Measurements from ENCODE around the gene SKI.
A peak's percentile ranks its signal among the peaks of the same experiment; 100 is the strongest.

The SKI gene

GRCh38 chr1:2209400-2210083 is 18.6 kb upstream of the SKI start:
- DNase-seq (ENCODE audit: low read depth): no peak

GRCh38 chr1:2210084-2210653 is 17.9 kb upstream of the SKI start:
- no peak for DNase-seq (ENCODE audit: low read depth)

- no peak for DNase-seq (ENCODE audit: low read depth)
These were observed 17.3 kb upstream of the SKI start for GRCh38 chr1:2210786-2211185.

- no peak for DNase-seq (ENCODE audit: low read depth)
These were observed 15.9 kb upstream of the SKI start for GRCh38 chr1:2212274-2212531.

GRCh38 chr1:2212532-2213491 is 15.3 kb upstream of the SKI start:
- no peak for DNase-seq (ENCODE audit: low read depth)

GRCh38 chr1:2213576-2214505 is 14.3 kb upstream of the SKI start:
- DNase-seq (ENCODE audit: low read depth): no peak

DNA sequence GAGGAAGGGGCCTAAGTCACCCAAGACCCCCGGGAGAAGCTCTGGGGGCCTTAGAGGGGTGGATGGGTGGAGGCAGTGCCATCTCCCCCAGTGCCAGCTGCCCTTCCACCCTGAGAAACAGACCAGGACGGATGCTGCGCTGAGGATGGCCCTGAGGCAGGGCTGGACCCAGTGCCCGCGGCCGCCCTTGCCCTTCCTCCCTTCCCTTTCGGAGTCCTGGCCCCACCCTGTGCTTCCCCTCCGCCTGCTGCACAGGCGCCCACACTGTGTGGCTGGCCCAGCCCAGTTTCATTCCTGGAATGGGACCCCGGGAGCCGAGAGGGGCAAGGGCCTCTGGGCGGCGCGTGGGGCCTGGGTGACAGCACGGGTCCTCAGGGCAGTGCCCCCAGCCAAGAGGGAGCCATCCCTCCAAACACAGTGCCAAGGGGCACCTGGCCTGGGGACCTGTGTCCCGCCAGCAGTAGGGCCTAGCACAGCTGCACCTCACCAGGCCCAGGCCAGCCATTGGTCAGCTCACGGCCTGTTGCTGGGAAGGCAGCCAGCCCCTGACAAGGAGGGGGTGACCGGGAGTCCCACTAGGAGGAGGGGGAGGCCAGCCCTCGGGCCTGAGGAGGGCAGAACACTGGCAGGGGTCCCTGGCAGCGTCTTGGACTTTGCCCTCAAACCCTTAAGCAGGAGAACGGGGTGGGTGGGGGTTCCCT is 13.4 kb upstream of the SKI start:
- DNase-seq (ENCODE audit: low read depth): no peak

GRCh38 chr1:2215329-2215728 is 12.8 kb upstream of the SKI start:
- DNase-seq (ENCODE audit: low read depth): no peak

DNA sequence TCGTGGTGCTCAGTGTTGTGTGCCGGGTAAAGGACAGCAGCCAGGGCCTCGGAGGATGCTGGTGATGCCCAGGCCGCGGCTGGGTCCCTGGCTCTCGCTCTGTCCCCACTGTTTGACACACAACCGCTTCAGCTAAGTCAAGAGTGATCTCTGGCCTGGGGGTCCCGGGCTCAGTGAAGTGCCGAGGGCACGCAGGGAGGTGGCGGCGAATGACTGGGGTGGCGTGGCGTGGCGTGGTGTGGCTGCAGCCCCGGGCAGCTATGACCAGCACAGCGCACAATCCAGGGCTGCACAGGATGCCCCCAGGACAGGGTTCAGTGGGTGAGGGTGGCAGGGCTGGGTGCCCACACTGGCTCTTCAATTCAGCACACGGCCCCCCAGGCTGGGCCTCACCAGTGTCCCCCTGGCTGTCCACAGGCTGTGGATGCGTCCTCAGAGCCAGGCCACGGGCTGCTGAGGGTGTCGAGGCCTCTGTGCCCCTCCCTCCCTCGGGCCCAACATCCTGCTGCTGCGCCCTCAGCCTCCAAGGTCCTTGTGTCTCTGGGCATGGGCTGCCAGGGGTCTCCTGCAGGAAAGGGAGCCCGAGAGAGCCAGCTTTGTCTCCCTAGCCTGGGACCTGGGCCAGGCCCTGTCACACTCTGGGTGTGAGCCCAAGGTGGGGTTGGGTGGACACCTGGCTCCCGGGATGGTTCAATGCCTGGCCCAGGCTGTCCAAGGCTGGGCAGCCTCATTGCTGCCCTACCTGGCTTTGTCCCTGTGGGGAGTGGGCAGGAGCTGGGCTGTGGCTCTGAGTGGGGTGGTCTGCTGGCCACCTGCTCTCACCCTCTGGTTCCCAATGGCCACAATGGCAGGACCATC is 12.0 kb upstream of the SKI start:
- no peak for DNase-seq (ENCODE audit: low read depth)

DNA sequence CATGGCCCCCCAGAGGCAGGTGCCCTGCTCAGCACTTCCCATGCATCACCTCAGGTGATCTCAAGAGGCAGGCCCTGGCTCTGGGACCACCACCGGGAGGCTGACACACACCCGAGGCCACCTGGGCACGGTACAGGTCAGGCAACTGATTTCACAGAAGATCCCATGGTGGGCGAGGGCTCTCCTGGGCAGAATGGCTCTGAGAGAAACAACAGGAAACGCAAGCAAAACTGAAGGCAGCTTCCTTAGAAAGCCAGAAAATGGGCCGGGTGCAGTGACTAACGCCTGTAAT is 11.4 kb upstream of the SKI start:
- DNase-seq (ENCODE audit: low read depth): no peak

DNA sequence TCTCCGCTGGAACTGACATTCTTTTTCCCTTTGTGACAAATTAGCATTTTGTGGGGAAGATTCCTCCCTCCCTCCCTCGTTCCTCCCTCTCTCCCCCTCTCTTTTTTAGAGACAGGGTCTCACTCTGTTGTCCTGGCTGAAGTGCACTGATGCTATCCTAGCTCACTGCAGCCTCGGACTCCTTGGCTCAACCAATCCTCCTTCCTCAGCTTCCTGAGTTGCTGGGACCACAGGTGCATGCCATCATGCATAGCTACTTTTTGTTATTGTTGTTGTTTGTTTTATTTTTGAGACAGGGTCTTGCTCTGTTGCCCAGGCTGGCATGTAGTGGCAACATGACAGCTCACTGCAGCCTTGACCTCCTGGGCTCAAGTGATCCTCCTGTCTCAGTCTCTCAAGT is 6.8 kb upstream of the SKI start:
- no peak for DNase-seq (ENCODE audit: low read depth)

DNA sequence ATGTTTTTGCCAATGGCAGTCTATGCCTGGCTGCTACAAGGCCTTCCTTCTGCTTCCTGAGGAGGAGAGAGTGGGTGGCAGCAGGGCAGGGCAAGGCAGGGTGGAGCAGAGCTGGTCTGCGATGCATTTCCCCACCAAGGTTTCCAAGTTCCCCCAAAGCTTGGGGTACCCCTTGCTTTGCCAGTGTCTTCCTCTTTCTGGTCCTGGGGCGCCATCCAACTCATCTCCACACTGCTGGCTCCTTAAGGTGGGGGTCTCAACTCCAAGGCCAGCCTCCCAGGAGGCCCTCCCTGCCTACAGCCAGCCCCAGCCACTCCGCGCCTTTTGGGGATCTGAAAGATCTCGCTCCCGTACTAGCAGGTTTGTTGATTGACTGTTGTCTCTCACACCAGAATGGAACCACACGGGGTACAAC is 3.9 kb upstream of the SKI start:
- no peak for DNase-seq (ENCODE audit: low read depth)

GRCh38 chr1:2224631-2225428 is 3.3 kb upstream of the SKI start:
- no peak for DNase-seq (ENCODE audit: low read depth)

DNA sequence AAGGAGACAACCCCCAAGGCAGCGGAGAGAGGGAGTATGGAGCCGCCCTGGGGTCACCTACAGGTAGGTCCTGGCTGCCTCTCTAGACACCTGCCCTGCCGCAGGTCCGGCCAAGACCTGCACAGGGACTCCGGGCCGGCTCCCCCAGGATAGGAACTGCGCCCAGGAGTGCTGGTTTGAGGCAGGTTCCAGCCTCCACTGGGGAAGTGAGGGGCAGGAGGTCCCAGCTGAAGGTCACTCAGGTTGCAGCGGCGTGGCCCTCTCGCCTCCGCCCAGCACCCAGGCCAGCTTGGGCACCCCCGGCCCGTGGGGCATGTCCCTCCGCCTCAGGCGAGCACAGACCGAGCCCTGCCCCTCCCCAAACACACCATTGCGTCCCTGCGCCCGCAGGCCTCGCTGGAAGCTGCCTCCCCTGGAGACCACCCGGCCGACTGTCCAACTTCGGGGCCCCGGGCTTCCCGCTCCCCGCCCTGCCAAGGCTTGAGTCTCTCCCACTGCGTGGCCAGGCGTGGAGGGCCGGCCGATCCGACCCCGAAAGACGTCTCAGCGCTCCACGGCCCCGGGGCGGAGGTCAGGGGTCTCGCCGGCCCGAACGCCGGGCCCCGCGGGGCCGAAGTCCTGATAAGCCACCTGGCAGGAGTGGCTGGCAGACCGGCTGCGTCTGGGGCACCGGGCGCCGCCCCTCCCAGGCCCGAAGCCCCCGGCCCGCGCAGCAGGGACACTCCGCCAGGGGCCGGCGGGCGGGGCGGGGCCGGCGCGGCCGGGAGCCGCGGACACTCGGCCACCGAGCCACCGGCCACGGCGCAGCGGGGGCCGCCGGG is 1.4 kb upstream of the SKI start:
- no peak for DNase-seq (ENCODE audit: low read depth)

DNA sequence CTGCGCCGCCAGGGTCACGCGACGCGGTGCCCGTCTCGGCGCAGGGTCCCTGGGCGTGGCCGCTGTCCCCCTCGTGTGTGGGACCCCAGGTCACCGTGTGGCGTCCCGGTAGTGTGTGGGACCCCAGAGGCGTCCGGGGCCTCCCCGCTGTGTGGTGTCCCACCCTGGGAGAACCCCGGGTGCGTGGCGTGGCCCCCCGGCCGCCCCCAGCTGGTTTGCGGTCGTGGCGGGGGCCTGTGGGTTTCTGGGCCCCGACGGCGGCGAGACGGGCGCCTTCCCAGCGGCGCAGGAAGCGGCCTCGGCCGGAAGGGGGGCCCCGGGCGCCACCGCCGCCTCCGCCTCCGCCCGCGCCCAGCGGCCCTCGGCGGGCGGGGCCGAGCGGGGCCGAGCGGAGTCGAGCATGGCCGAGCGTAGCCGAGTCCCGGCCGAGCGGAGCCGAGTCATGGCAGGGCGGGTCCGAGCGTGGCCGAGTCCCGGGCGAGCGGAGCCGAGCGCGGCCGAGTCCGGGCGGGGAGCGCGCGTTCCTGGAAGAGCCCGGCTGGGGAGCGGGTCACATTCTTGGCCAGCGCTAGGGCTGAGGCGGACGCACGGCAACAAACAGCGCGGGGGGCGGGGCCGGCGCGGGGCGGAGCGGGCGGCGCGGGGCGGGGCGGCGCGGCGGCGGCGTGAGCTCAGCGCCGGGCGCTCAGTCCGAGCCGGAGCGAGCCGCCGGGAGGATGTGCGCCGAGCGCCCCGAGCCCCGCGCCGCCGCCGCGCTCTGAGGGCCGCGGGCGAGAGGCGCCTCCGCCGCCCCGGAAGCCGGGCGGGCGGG is 568 bp upstream of the SKI start:
- peak; percentile 88 for DNase-seq (ENCODE audit: low read depth)

- no peak for DNase-seq (ENCODE audit: low read depth)
These were observed 546 bp downstream of the SKI start for GRCh38 chr1:2228694-2229036.

DNA sequence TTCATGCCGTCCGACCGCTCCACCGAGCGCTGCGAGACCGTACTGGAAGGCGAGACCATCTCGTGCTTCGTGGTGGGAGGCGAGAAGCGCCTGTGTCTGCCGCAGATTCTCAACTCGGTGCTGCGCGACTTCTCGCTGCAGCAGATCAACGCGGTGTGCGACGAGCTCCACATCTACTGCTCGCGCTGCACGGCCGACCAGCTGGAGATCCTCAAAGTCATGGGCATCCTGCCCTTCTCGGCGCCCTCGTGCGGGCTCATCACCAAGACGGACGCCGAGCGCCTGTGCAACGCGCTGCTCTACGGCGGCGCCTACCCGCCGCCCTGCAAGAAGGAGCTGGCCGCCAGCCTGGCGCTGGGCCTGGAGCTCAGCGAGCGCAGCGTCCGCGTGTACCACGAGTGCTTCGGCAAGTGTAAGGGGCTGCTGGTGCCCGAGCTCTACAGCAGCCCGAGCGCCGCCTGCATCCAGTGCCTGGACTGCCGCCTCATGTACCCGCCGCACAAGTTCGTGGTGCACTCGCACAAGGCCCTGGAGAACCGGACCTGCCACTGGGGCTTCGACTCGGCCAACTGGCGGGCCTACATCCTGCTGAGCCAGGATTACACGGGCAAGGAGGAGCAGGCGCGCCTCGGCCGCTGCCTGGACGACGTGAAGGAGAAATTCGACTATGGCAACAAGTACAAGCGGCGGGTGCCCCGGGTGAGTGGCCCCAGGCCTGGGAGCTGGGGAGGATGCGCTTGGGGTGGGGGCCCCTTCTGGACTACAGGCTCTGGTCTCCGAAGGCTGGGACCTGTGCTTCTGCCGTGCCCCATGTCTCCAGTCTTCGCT is 1.1 kb downstream of the SKI start:
- no peak for DNase-seq (ENCODE audit: low read depth)
